K562 (cell line): Measurements from ENCODE around the gene IPO7. TPM values are rescaled to one million over a fixed set of nuclear protein-coding genes. Genes with fewer than 3 reads are reported as not detected.

Experiments used
- ATAC-seq: fragments of 200-7000 bp; cut with Tn5 transposase; 3 replicates; pipeline ENCODE4 v1.9.1; 2020; ENCODE audit warnings: moderate library complexity
- BruUV-seq: library from RNA; stranded (reverse); fragments of 400-500 nt; replicated peaks from 2 replicates; lab custom pipeline; 2021; lab: Mats Ljungman, UMichigan
- CTCF ChIA-PET: fragments of 300-600 bp; formaldehyde crosslinking; extraction: SDS; loops from one replicate; lab custom pipeline; 2021; ENCODE audit warnings: low intra/inter-chr PET ratio; lab: Yijun Ruan, JAX
- POLR2A ChIA-PET: fragments of 300-600, 350-650 bp; sonication (Branson Sonifier 250); formaldehyde crosslinking; extraction: SDS; loops from one replicate; lab custom pipeline; 2021; ENCODE audit warnings: antibody characterized with exemption, inconsistent platforms; lab: Yijun Ruan, JAX
- DNase-seq, 4 experiments: peaks; one replicate each; pipeline versions ENCODE4 v3.0.0 to v3.0.0-alpha.2; 2011 to 2018; ENCODE audit warnings: low spot score in 3 of 4, mixed read lengths in 3 of 4; ENCODE audit errors: extremely low read depth in 1 of 4
- FAIRE-seq: peaks from 2 replicates; lab custom pipeline; 2011; peaks lifted over from hg19 to GRCh38; lab: Jason Lieb, UNC
- H2AFZ ChIP-seq: 2 replicates; pipeline ENCODE4 v1.6.0; 2011; ENCODE audit warnings: low read depth, low read length, control low read depth, inconsistent platforms
- H3K27ac ChIP-seq: fragments of 200-600 bp; 3 replicates; pipeline ENCODE4 v1.8.0; 2011; ENCODE audit warnings: low read depth, mild to moderate bottlenecking, control low read depth, inconsistent platforms, low read length, moderate library complexity, mixed read lengths; ENCODE audit errors: extremely low read depth
- H3K27me3 ChIP-seq, 2 experiments: fragments of 300-600 bp in 1 of 2; 2 replicates in 1 of 2; 3 replicates in 1 of 2; pipeline versions ENCODE4 v1.6.0 to v1.8.0; 2011; ENCODE audit warnings: inconsistent platforms in 2 of 2, low read length in 2 of 2, mild to moderate bottlenecking in 1 of 2, mixed read lengths in 1 of 2, moderate library complexity in 1 of 2; ENCODE audit not compliant: control insufficient read depth in 2 of 2, insufficient read depth in 2 of 2
- H3K36me3 ChIP-seq: fragments of 300-600 bp; 3 replicates; pipeline ENCODE4 v1.8.0; 2011; ENCODE audit warnings: mild to moderate bottlenecking, low read length, inconsistent platforms; ENCODE audit not compliant: control insufficient read depth, insufficient read depth
- H3K4me1 ChIP-seq, 2 experiments: fragments of 200-600 bp in 1 of 2; replicated peaks in 1 of 2; 2 replicates in 1 of 2; 3 replicates in 1 of 2; pipeline versions ENCODE4 v1.5.1 to v1.8.0; 2011; ENCODE audit warnings: inconsistent platforms in 2 of 2, low read length in 2 of 2, mild to moderate bottlenecking in 1 of 2, mixed read lengths in 1 of 2, moderate library complexity in 1 of 2; ENCODE audit not compliant: control insufficient read depth in 2 of 2, insufficient read depth in 2 of 2
- H3K4me2 ChIP-seq: 2 replicates; pipeline ENCODE4 v1.6.1; 2011; ENCODE audit warnings: low read length, control low read depth, inconsistent platforms, mixed read lengths; ENCODE audit not compliant: insufficient read depth
- H3K4me3 ChIP-seq: fragments of 200-600 bp; sonication (generic), shearing (Covaris generic); 2 replicates; pipeline ENCODE4 v1.5.1; 2016; ENCODE audit warnings: control low read depth, inconsistent platforms
- H3K79me2 ChIP-seq: fragments of 200-600 bp; 3 replicates; pipeline ENCODE4 v1.8.0; 2011; ENCODE audit warnings: low read length, inconsistent platforms; ENCODE audit not compliant: control insufficient read depth, insufficient read depth
- H3K9ac ChIP-seq, 2 experiments: 2 replicates each; pipeline versions ENCODE4 v1.6.0 to v1.6.1; 2011; ENCODE audit warnings: low read depth in 2 of 2, low read length in 2 of 2, control low read depth in 1 of 2, inconsistent platforms in 1 of 2, mild to moderate bottlenecking in 1 of 2, mixed read lengths in 1 of 2; ENCODE audit not compliant: insufficient read depth in 1 of 2
- H3K9me1 ChIP-seq: one replicate; pipeline ENCODE4 v1.6.0; 2011; ENCODE audit warnings: inconsistent platforms, mild to moderate bottlenecking, low read length, moderate library complexity; ENCODE audit not compliant: control insufficient read depth, insufficient read depth
- H3K9me3 ChIP-seq: replicated peaks from 2 replicates; pipeline ENCODE4 v1.5.1; 2011; ENCODE audit warnings: low read depth, low read length, inconsistent platforms; ENCODE audit not compliant: control insufficient read depth, insufficient read depth
- H4K20me1 ChIP-seq: replicated peaks from 2 replicates; pipeline ENCODE4 v1.6.1; 2011; ENCODE audit warnings: low read length, inconsistent platforms, mixed read lengths; ENCODE audit not compliant: control insufficient read depth, insufficient read depth
- CBFB ChIP-seq: sonication (generic); formaldehyde crosslinking; IDR thresholded peaks from 2 replicates; pipeline ENCODE4 v1.4.0; 2020; ENCODE audit warnings: mild to moderate bottlenecking, missing genetic modification reagents
- EHMT2 ChIP-seq: fragments of 450-650 bp; IDR thresholded peaks from 2 replicates; pipeline ENCODE4 v1.6.1; 2018; ENCODE audit warnings: antibody characterized with exemption
- KAT2B ChIP-seq: IDR thresholded peaks from one replicate; pipeline ENCODE4 v1.6.1; 2012; ENCODE audit warnings: low read depth, mild to moderate bottlenecking, control low read depth, inconsistent platforms, low read length, moderate library complexity
- L3MBTL2 ChIP-seq: fragments of 450-650 bp; IDR thresholded peaks from 2 replicates; pipeline ENCODE4 v1.6.1; 2016; ENCODE audit warnings: mild to moderate bottlenecking, moderate library complexity
- NBN ChIP-seq: fragments of 450-650 bp; IDR thresholded peaks from 2 replicates; pipeline ENCODE4 v1.6.1; 2016; ENCODE audit warnings: low read depth, mild to moderate bottlenecking
- PCBP2 ChIP-seq: fragments of 200-400 bp; formaldehyde crosslinking; IDR thresholded peaks from 2 replicates; pipeline ENCODE4 v1.6.1; 2018; ENCODE audit warnings: low read length, low read depth, mild to moderate bottlenecking, moderate library complexity; ENCODE audit not compliant: poor library complexity, severe bottlenecking
- SIN3A ChIP-seq, 2 experiments: fragments of 150-350 bp in 1 of 2; IDR thresholded peaks; 2 replicates each; pipeline ENCODE4 v1.6.1; 2011 to 2016; ENCODE audit warnings: borderline replicate concordance in 2 of 2, low read depth in 2 of 2, low read length in 2 of 2, mild to moderate bottlenecking in 2 of 2, moderate library complexity in 2 of 2; ENCODE audit not compliant: control insufficient read depth in 1 of 2
- SRF ChIP-seq, 2 experiments: fragments of 250-450, 450-650 bp in 1 of 2; sonication (Bioruptor Pico) in 1 of 2; sonication (generic) in 1 of 2; formaldehyde crosslinking; IDR thresholded peaks; 2 replicates each; pipeline versions ENCODE4 v1.5.0 to v1.5.1; 2020 to 2022; ENCODE audit warnings: mild to moderate bottlenecking in 1 of 2, missing genetic modification reagents in 1 of 2
- SRSF1 ChIP-seq: fragments of 200-400 bp; formaldehyde crosslinking; IDR thresholded peaks from 2 replicates; pipeline ENCODE4 v1.6.1; 2017; ENCODE audit warnings: mild to moderate bottlenecking, low read depth, low read length, moderate library complexity
- WGBS: fragments of 100-300 bp; shearing (Covaris generic); methylation state at CpG from one replicate; pipeline ENCODE4 v1.1.6; 2016; ENCODE audit warnings: low coverage, mixed read lengths; ENCODE audit not compliant: insufficient coverage; ENCODE audit errors: missing lambda C conversion rate; 5-methylcytosine and 5-hydroxymethylcytosine counted together
- in situ Hi-C: fragments of 300-500 bp; cut with MboI; formaldehyde crosslinking; loops from 4 replicates; pipeline ENCODE4 v1.15.0; 2018; ENCODE audit warnings: inconsistent platforms, mixed read lengths
- intact Hi-C: fragments of 100-400 bp; cut with micrococcal nuclease; formaldehyde crosslinking; loops from 2 replicates; pipeline ENCODE4 v1.14.2; 2022
- polyA plus RNA-seq, 8 experiments: library from polyadenylated mRNA; depleted of rRNA in 4 of 8; stranded (reverse) in 5 of 8; unstranded in 3 of 8; fragments of >200 nt; fragmentation: Nextera tagmentation in 2 of 8; fragmentation: Illumina TruSeq in 1 of 8; extraction: Ambion mirVana in 2 of 8; extraction: Trizol in 1 of 8; gene quantifications; 2 replicates each; pipeline versions ENCODE4 v1.2.1 to v1.2.3, GENCODE V29; 2011 to 2014; ENCODE audit warnings: inconsistent platforms in 1 of 8, missing spikeins in 1 of 8
- total RNA-seq, 7 experiments: library from RNA; depleted of rRNA in 6 of 7; stranded (reverse); fragments of >200 nt in 6 of 7; fragmentation: Illumina TruSeq in 2 of 7; extraction: Trizol in 2 of 7; gene quantifications; 2 replicates each; pipeline versions ENCODE4 v1.2.1 to v1.2.3, GENCODE V29; 2011 to 2021; ENCODE audit warnings: low replicate concordance in 1 of 7
- TF ChIP-seq, protein P1 (sequence below), 2 experiments: fragments of 250-450 bp in 1 of 2; fragments of 450-650 bp in 1 of 2; sonication (Bioruptor Pico) in 1 of 2; IDR thresholded peaks; 2 replicates each; pipeline versions ENCODE4 v1.6.1 to v1.8.0; 2016 to 2021; ENCODE audit warnings: mild to moderate bottlenecking in 2 of 2, moderate library complexity in 2 of 2, missing compliant biosample characterization in 1 of 2, missing genetic modification characterization in 1 of 2
- TF ChIP-seq, protein P2 (sequence below): fragments of 450-650 bp; formaldehyde crosslinking; IDR thresholded peaks from 2 replicates; pipeline ENCODE4 v1.4.0; 2022; ENCODE audit warnings: missing genetic modification characterization
- TF ChIP-seq, protein P3 (sequence below), 2 experiments: IDR thresholded peaks; 2 replicates each; pipeline ENCODE4 v1.6.1; 2011; ENCODE audit warnings: borderline replicate concordance in 1 of 2, control low read depth in 1 of 2, low read depth in 1 of 2, low read length in 1 of 2, mild to moderate bottlenecking in 1 of 2, mixed read lengths in 1 of 2, moderate library complexity in 1 of 2; ENCODE audit not compliant: insufficient read depth in 1 of 2, insufficient read length in 1 of 2, poor library complexity in 1 of 2, severe bottlenecking in 1 of 2; ENCODE audit errors: extremely low read depth in 1 of 2
- TF ChIP-seq, protein P4 (sequence below), 2 experiments: fragments of 450-650 bp in 1 of 2; sonication (generic) in 1 of 2; formaldehyde crosslinking in 1 of 2; IDR thresholded peaks in 1 of 2; conservative IDR thresholded peaks in 1 of 2; 2 replicates each; pipeline versions ENCODE4 v1.6.1 to v1.8.1; 2016 to 2023; ENCODE audit warnings: mild to moderate bottlenecking in 2 of 2, moderate library complexity in 2 of 2, inconsistent platforms in 1 of 2, missing genetic modification reagents in 1 of 2

The IPO7 gene
- total and polyA plus RNA-seq, 9 of the 15 experiments (the other 6 are each of a cell fraction or from before 2014, with no cell fraction given): 23.6 to 138 (median 110) TPM

DNA sequence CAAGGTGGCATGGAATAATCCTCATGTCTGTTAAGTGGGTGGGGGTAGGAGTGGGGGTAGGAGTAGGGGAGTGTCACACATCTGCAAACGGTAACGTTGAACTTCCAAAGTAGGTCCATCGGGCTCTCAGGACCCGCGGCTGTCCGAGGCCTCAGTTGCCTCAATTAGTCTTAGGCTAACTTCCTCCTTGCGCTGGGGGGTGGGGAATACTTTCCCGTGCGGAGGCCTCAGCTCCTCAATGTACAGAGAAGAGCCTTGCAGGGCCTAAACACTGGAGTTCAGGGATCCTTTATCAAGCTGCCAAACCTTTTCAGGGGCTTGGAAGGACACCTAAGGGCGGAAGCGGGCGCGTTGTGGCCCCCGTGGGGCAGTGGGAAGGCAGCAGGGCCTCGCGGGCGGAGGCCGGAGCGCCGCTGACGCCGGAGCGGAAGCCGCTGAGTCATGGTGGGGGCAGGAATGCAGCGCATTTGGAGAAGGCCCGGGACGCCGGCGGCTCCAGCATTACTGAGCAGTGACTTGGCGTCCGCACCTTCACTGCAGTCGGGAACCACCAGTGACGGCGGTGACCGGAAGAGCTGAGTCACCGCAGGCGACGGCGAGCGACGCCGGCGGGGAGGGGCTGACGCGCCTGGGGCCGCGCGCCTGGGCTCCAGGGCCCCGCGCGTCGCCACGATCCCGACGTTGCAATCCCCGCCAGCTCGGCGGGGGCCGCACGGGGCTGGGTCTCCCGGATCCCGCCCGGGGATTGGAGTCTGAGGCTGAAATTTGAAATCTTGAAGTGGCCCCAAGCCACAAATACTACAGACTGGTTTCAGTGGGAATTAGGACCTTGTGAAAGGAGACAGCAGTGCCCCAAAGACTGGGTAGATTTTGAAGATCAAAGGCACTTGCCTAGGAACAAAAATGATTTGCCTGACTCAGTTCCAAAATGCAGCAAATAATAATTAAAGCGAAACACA, 20.2 kb upstream of the IPO7 start:
- CTCF ChIA-PET: no interaction called here
- H3K4me1 ChIP-seq: peaks cover 30 to 34% of the 10 kb centered on the region in 2 experiments
- peak overlapping the region; percentile 95 for H2AFZ ChIP-seq
- no peaks in the 10 kb centered on the region for H3K36me3 ChIP-seq
- H3K79me2 ChIP-seq: no peaks in the 10 kb centered on the region
- H3K9me1 ChIP-seq: no peaks in the 10 kb centered on the region
- FAIRE-seq (peak; percentile 72), ATAC-seq (peak; percentile 96), DNase-seq (peak; percentile 90 to 99 (median 91))
- in situ Hi-C loops (loop anchor here (5.0 kb wide), 1 partner anchor 47 kb away; no protein-coding TSS in a partner anchor), intact Hi-C loops (loop anchor here (1.0 kb wide), 2 partner anchors 20 to 49 kb away; partner anchors contain the start of gene IPO7)
- peak overlapping the region; percentile 90 for H3K4me2 ChIP-seq
- peak overlapping the region; percentile 100 for H3K27ac ChIP-seq
- TSS peak; percentile 93 for BruUV-seq
- H3K9me3 ChIP-seq: no peaks in the 10 kb centered on the region
- POLR2A ChIA-PET: interaction anchor here (0.7 to 2.6 kb wide), 13 partner anchors 9 to 104 kb away, joined by 3 to 29 read pairs (median 5); partner anchors contain the start of genes IPO7, TMEM41B and ZNF143
- H3K27me3 ChIP-seq: no peaks in the 10 kb centered on the region
- no peaks in the 10 kb centered on the region for H4K20me1 ChIP-seq
- peak overlapping the region; percentile 95 for H3K9ac ChIP-seq
- WGBS: under 1% methylated on average over 60 of the region's 64 CpGs
- peak overlapping the region; percentile 40 for H3K4me3 ChIP-seq
- TF ChIP-seq, protein P1, sequence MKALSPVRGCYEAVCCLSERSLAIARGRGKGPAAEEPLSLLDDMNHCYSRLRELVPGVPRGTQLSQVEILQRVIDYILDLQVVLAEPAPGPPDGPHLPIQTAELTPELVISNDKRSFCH (CRISPR knock-in tag; IDR thresholded peaks at IDR 0.05): no peak
- TF ChIP-seq, protein P1 (tag; IDR thresholded peaks at IDR 0.05): peak; percentile 71; the same call in 1 of the 2 replicates
- TF ChIP-seq EHMT2: no peak
- TF ChIP-seq, protein P2, sequence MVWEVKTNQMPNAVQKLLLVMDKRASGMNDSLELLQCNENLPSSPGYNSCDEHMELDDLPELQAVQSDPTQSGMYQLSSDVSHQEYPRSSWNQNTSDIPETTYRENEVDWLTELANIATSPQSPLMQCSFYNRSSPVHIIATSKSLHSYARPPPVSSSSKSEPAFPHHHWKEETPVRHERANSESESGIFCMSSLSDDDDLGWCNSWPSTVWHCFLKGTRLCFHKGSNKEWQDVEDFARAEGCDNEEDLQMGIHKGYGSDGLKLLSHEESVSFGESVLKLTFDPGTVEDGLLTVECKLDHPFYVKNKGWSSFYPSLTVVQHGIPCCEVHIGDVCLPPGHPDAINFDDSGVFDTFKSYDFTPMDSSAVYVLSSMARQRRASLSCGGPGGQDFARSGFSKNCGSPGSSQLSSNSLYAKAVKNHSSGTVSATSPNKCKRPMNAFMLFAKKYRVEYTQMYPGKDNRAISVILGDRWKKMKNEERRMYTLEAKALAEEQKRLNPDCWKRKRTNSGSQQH (CRISPR knock-in tag): peak; percentile 30; the same call in 1 of the 2 replicates
- peak; percentile 83 for TF ChIP-seq NBN
- peak in 1 of 2 experiments; percentile 33; a peak in 1 of 4 replicates for TF ChIP-seq SRF (CRISPR knock-in tag; IDR thresholded peaks at IDR 0.05)
- no peak for TF ChIP-seq PCBP2
- peak; percentile 94 for TF ChIP-seq L3MBTL2
- no peak for TF ChIP-seq KAT2B
- TF ChIP-seq, protein P3, sequence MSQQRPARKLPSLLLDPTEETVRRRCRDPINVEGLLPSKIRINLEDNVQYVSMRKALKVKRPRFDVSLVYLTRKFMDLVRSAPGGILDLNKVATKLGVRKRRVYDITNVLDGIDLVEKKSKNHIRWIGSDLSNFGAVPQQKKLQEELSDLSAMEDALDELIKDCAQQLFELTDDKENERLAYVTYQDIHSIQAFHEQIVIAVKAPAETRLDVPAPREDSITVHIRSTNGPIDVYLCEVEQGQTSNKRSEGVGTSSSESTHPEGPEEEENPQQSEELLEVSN (IDR thresholded peaks at IDR 0.05; ENCODE audit: borderline replicate concordance in 1 of 2, extremely low read depth in 1 of 2, insufficient read depth in 1 of 2, insufficient read length in 1 of 2, low read depth in 1 of 2, low read length in 1 of 2, poor library complexity in 1 of 2, severe bottlenecking in 1 of 2): peak; percentile 85 to 86
- TF ChIP-seq, protein P4, sequence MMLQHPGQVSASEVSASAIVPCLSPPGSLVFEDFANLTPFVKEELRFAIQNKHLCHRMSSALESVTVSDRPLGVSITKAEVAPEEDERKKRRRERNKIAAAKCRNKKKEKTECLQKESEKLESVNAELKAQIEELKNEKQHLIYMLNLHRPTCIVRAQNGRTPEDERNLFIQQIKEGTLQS (IDR thresholded peaks at IDR 0.05): peak; percentile 90
- TF ChIP-seq, protein P4 (CRISPR knock-in tag; conservative IDR thresholded peaks at IDR 0.05): peak; percentile 84; the same call in 1 of the 2 replicates
- TF ChIP-seq SIN3A (IDR thresholded peaks at IDR 0.05; ENCODE audit: borderline replicate concordance in 2 of 2, control insufficient read depth in 1 of 2, low read depth in 2 of 2, low read length in 2 of 2): no peak; a peak in 1 of 4 replicates
- TF ChIP-seq SRSF1: no peak
- 0 out of 2 replicates have a peak, but pooled peaks have one; percentile 65 for TF ChIP-seq CBFB (CRISPR knock-in tag)
